Natural killer cell (primary cell): Measurements from ENCODE around the gene ALDH16A1. TPM values are rescaled to one million over a fixed set of nuclear protein-coding genes. Genes with fewer than 3 reads are reported as not detected.
A peak's percentile ranks its signal among the peaks of the same experiment; 100 is the strongest.
"Not testable (repeated sequence)": the region's sequence is repeated elsewhere in the genome, so short reads cannot be mapped to it uniquely, and the experiment has no call there.

Source experiments
- ATAC-seq, 3 donors: fragments of 150-1000 bp in 2 of 3; fragments of 200-7000 bp in 1 of 3; cut with Tn5 transposase; 1 replicate in 1 of 3; 2 replicates in 2 of 3; pipeline ENCODE4 v1.10.0; 2021; ENCODE audit warnings: mild to moderate bottlenecking in 2 of 3, moderate library complexity in 2 of 3
- DNase-seq, 2 donors: peaks; one replicate each; pipeline versions ENCODE4 v3.0.0 to v3.0.0-alpha.2; 2013 to 2021; ENCODE audit warnings: mixed read lengths in 1 of 2
- H3K27ac ChIP-seq: one replicate; pipeline ENCODE4 v1.5.1; 2013; ENCODE audit warnings: mild to moderate bottlenecking, low read length
- H3K27me3 ChIP-seq: one replicate; pipeline ENCODE4 v1.6.1; 2013; ENCODE audit warnings: low read length; ENCODE audit not compliant: control insufficient read depth, insufficient read depth
- H3K36me3 ChIP-seq: one replicate; pipeline ENCODE4 v1.6.1; 2013; ENCODE audit warnings: low read length; ENCODE audit not compliant: control insufficient read depth, insufficient read depth
- H3K4me1 ChIP-seq: one replicate; pipeline ENCODE4 v1.6.1; 2013; ENCODE audit warnings: low read length; ENCODE audit not compliant: control insufficient read depth, insufficient read depth
- H3K4me3 ChIP-seq: one replicate; pipeline ENCODE4 v1.5.1; 2013; ENCODE audit warnings: low read length
- H3K9me3 ChIP-seq: one replicate; pipeline ENCODE4 v1.6.1; 2013; ENCODE audit warnings: low read length; ENCODE audit not compliant: control insufficient read depth, insufficient read depth
- H3K27ac Mint-ChIP-seq, 2 donors: one replicate each; pipeline ENCODE4 v1.8.0; 2022; ENCODE audit warnings: mild to moderate bottlenecking in 2 of 2, mixed read lengths in 2 of 2, moderate library complexity in 1 of 2
- H3K27me3 Mint-ChIP-seq, 2 donors: one replicate each; pipeline ENCODE4 v1.8.0; 2022; ENCODE audit warnings: low read depth in 2 of 2, mixed read lengths in 2 of 2
- H3K36me3 Mint-ChIP-seq: one replicate; pipeline ENCODE4 v1.8.0; 2022; ENCODE audit warnings: mixed read lengths
- H3K4me1 Mint-ChIP-seq, 2 donors: one replicate each; pipeline ENCODE4 v1.8.0; 2022; ENCODE audit warnings: mixed read lengths in 2 of 2
- H3K4me3 Mint-ChIP-seq: one replicate; pipeline ENCODE4 v1.8.0; 2022; ENCODE audit warnings: mild to moderate bottlenecking, moderate library complexity, mixed read lengths
- H3K9me3 Mint-ChIP-seq, 2 donors: one replicate each; pipeline ENCODE4 v1.8.0; 2022; ENCODE audit warnings: mixed read lengths in 2 of 2
- WGBS: methylation state at CpG from one replicate; pipeline ENCODE4 v1.1.7; 2013; ENCODE audit warnings: missing lambda C conversion rate; ENCODE audit not compliant: insufficient coverage; 5-methylcytosine and 5-hydroxymethylcytosine counted together
- intact Hi-C: fragments of 100-400 bp; cut with micrococcal nuclease; formaldehyde crosslinking; loops from one replicate; pipeline ENCODE4 v1.14.2; 2022
- total RNA-seq, 4 donors: library from RNA; stranded (reverse); fragments of 120-200 nt in 1 of 4; gene quantifications; one replicate each; pipeline versions ENCODE4 v1.2.3 to v1.2.4, GENCODE V29; 2013 to 2022
- TF ChIP-seq, protein P1 (sequence below): fragments of 200-600 bp; IDR thresholded peaks from one replicate; pipeline ENCODE4 v1.8.0; 2022; ENCODE audit warnings: antibody characterized with exemption

Gene ALDH16A1
- total RNA-seq, 3 donors from 2014 or later (not counting 1 experiment from before 2014, with no cell fraction given), result 39.9 to 43.2 (median 41.4) TPM

DNA sequence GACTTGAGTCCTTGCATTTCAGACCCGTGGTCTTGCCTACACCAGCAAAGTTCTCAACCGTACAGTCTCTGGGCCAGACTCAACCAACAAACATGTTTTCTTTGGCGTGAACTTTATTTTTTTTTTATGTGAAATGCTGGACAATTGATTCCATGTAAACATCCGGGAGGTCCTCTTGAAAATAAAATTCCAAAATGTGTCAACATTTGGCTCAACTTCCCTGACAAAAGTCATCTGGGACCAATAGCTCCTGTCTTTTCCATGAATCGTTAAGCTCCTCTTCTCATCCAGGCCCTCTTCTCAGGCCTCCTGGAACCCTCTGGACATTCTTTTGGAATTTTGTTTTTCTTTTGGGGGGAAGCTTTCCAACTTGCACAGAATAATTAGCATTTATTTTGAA is 2.7 kb downstream of the ALDH16A1 start:
- Mint-ChIP-seq H3K27ac (no peak overlapping the region), H3K4me1 (peaks cover 26 to 36% of the 10 kb centered on the region in 2 donors), H3K36me3 (no peaks in the 10 kb centered on the region), H3K9me3 (no peaks in the 10 kb centered on the region), H3K27me3 (no peaks in the 10 kb centered on the region), H3K4me3 (no peak overlapping the region)
- peaks cover 47% of the 10 kb centered on the region for H3K4me1 ChIP-seq
- no peaks in the 10 kb centered on the region for H3K27me3 ChIP-seq
- H3K36me3 ChIP-seq, result peaks cover 13% of the 10 kb centered on the region
- ATAC-seq (no peak), DNase-seq (no peak)
- H3K9me3 ChIP-seq, result no peaks in the 10 kb centered on the region
- no peak overlapping the region for H3K27ac ChIP-seq
- WGBS, result 96% methylated on average over 5 of the region's 5 CpGs
- H3K4me3 ChIP-seq, result no peak overlapping the region
- TF ChIP-seq, protein P1, sequence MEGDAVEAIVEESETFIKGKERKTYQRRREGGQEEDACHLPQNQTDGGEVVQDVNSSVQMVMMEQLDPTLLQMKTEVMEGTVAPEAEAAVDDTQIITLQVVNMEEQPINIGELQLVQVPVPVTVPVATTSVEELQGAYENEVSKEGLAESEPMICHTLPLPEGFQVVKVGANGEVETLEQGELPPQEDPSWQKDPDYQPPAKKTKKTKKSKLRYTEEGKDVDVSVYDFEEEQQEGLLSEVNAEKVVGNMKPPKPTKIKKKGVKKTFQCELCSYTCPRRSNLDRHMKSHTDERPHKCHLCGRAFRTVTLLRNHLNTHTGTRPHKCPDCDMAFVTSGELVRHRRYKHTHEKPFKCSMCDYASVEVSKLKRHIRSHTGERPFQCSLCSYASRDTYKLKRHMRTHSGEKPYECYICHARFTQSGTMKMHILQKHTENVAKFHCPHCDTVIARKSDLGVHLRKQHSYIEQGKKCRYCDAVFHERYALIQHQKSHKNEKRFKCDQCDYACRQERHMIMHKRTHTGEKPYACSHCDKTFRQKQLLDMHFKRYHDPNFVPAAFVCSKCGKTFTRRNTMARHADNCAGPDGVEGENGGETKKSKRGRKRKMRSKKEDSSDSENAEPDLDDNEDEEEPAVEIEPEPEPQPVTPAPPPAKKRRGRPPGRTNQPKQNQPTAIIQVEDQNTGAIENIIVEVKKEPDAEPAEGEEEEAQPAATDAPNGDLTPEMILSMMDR, result no peak
- intact Hi-C loops, result no loop called here

DNA sequence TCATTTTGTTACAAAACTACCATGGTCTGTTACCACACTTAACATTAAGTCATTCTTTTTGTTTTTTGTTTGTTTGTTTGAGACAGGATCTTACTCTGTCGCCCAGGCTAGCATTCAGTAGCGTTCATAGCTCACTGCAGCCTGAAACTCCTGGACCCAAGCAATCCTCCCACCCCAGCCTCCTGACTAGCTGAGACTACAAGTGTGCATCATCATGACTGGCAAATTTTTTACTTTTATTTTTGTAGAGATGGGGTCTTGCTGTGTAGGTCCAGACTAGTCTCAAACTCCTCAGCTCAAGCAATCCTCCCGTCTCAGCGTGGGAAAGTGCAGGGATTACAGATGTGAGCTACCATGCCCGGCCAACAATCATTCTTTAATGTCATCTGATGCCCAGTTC is 3.3 kb downstream of the ALDH16A1 start:
- no peak overlapping the region for H3K4me3 ChIP-seq
- H3K27me3 Mint-ChIP-seq, result no peaks in the 10 kb centered on the region
- 92% methylated on average over 5 of the region's 5 CpGs for WGBS
- H3K27ac ChIP-seq, result no peak overlapping the region
- H3K4me3 Mint-ChIP-seq, result peak overlapping the region; percentile 66
- ATAC-seq (no peak), DNase-seq (no peak)
- H3K9me3 ChIP-seq, result no peaks in the 10 kb centered on the region
- TF ChIP-seq, protein P1, result no peak
- intact Hi-C loops, result no loop called here
- H3K36me3 Mint-ChIP-seq, result no peaks in the 10 kb centered on the region
- no peak overlapping the region for H3K27ac Mint-ChIP-seq
- H3K27me3 ChIP-seq, result no peaks in the 10 kb centered on the region
- peaks cover 13% of the 10 kb centered on the region for H3K36me3 ChIP-seq
- peaks cover 42% of the 10 kb centered on the region for H3K4me1 ChIP-seq
- H3K9me3 Mint-ChIP-seq, result no peaks in the 10 kb centered on the region
- H3K4me1 Mint-ChIP-seq, result peaks cover 24 to 33% of the 10 kb centered on the region in 2 donors

DNA sequence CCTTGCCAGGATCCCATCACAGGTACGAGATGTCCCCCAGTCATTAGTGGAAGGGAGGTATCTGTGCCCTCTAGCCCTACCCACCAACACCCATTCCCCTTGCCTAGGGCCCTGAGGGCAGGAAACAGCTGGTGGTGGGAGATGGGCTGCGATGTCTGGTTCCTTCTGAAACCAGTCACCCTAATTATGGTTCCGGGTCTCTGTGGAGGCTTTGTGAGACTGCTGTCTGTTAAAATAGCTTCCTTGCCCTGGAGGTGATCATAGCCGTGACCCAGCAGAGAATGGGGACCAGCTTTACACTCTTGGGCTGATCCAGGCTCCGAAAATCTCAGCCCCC is 5.5 kb downstream of the ALDH16A1 start:
- WGBS, result 69% methylated on average over 4 of the region's 5 CpGs
- H3K27me3 ChIP-seq, result no peaks in the 10 kb centered on the region
- TF ChIP-seq, protein P1, result no peak
- H3K4me3 ChIP-seq, result no peak overlapping the region
- Mint-ChIP-seq H3K36me3 (no peaks in the 10 kb centered on the region), H3K9me3 (no peaks in the 10 kb centered on the region), H3K4me1 (peaks cover 9 to 14% of the 10 kb centered on the region in 2 donors), H3K27me3 (no peaks in the 10 kb centered on the region), H3K27ac (peak overlapping the region in 1 of 2 donors; percentile 13), H3K4me3 (no peak overlapping the region)
- H3K4me1 ChIP-seq, result peaks cover 27% of the 10 kb centered on the region
- H3K27ac ChIP-seq, result peak overlapping the region; percentile 80
- H3K9me3 ChIP-seq, result no peaks in the 10 kb centered on the region
- no peak for ATAC-seq
- no peak for DNase-seq
- H3K36me3 ChIP-seq, result peaks cover 18% of the 10 kb centered on the region
- intact Hi-C loops, result no loop called here

DNA sequence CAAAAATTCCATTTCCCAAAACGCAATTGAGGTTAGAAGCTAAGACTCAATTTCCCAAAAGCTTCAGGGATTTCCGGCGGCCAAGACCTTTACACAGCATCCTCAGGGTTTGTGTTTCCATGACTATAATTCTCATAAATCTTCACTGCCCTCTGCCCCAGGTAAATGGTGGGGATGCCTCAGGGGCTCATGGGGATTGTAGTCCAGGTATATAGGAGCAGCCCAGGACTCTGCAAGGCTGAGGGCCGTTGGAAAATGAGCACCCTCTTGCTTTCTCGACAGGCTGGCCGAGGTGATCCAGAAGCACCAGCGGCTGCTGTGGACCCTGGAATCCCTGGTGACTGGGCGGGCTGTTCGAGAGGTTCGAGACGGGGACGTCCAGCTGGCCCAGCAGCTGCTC is 6.4 kb downstream of the ALDH16A1 start:
- no peak for ATAC-seq
- no peak overlapping the region for H3K4me3 ChIP-seq
- H3K27me3 Mint-ChIP-seq, result no peaks in the 10 kb centered on the region
- peaks cover 19% of the 10 kb centered on the region for H3K4me1 ChIP-seq
- peaks cover 24% of the 10 kb centered on the region for H3K36me3 ChIP-seq
- no peak overlapping the region for H3K27ac ChIP-seq
- no peaks in the 10 kb centered on the region for H3K9me3 Mint-ChIP-seq
- no peaks in the 10 kb centered on the region for H3K9me3 ChIP-seq
- WGBS, result 92% methylated on average over 12 of the region's 12 CpGs
- no peak for DNase-seq
- intact Hi-C loops, result no loop called here
- TF ChIP-seq, protein P1, result no peak
- no peaks in the 10 kb centered on the region for H3K27me3 ChIP-seq
- no peaks in the 10 kb centered on the region for H3K36me3 Mint-ChIP-seq
- H3K4me3 Mint-ChIP-seq, result no peak overlapping the region
- H3K27ac Mint-ChIP-seq, result no peak overlapping the region
- H3K4me1 Mint-ChIP-seq, result peaks cover 0 to 6% of the 10 kb centered on the region in 2 donors

DNA sequence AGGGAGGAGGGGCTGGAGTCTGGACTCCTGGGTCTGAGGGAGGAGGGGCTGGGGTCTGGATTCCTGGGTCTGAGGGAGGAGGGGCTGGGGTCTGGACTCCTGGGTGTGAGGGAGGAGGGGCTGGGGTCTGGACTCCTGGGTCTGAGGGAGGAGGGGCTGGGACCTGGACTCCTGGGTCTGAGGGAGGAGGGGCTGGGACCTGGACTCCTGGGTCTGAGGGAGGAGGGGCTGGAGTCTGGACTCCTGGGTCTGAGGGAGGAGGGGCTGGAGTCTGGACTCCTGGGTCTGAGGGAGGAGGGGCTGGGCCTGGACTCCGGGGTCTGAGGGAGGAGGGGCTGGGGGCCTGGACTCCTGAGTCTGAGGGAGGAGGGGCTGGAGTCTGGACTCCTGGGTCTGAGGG is 8.1 kb downstream of the ALDH16A1 start:
- H3K27me3 ChIP-seq, DNase-seq, H3K27me3 Mint-ChIP-seq, ATAC-seq, H3K4me3 Mint-ChIP-seq, intact Hi-C loops, H3K36me3 Mint-ChIP-seq, H3K9me3 ChIP-seq, H3K9me3 Mint-ChIP-seq, H3K4me3 ChIP-seq, H3K27ac Mint-ChIP-seq, H3K4me1 Mint-ChIP-seq, H3K27ac ChIP-seq: not testable (repeated sequence)
- peaks cover 38% of the 10 kb centered on the region for H3K36me3 ChIP-seq
- no CpG with 5 or more reads among the region's 1 CpG for WGBS
- peaks cover 15% of the 10 kb centered on the region for H3K4me1 ChIP-seq
